Activated B cell treated with CpG ODN at 0.5 μM for 24 hours (primary cell): ENCODE results near the gene GSAP. TPM values are rescaled to one million over a fixed set of nuclear protein-coding genes. Genes with fewer than 3 reads are reported as not detected.

Experiments
- ATAC-seq: fragments of 200-7000 bp; cut with Tn5 transposase; one replicate; pipeline ENCODE4 v1.10.0; 2021; ENCODE audit warnings: low read depth, mild to moderate bottlenecking, moderate library complexity
- CTCF ChIA-PET: fragments of 350-600 bp; sonication (Branson Sonifier 250); formaldehyde crosslinking; loops from one replicate; lab custom pipeline; 2021; ENCODE audit warnings: antibody characterized with exemption; lab: Charles Lee
- POLR2A ChIA-PET: fragments of 350-600 bp; sonication (Branson Sonifier 250); formaldehyde crosslinking; loops from one replicate; lab custom pipeline; 2021; ENCODE audit warnings: antibody characterized with exemption; lab: Charles Lee
- DNase-seq: peaks from one replicate; pipeline ENCODE4 v3.0.0; 2022
- H3K27ac Mint-ChIP-seq: one replicate; pipeline ENCODE4 v1.8.0; 2020; ENCODE audit warnings: mixed read lengths
- H3K27me3 Mint-ChIP-seq: one replicate; pipeline ENCODE4 v1.8.0; 2021; ENCODE audit warnings: mixed read lengths
- H3K36me3 Mint-ChIP-seq: one replicate; pipeline ENCODE4 v1.8.0; 2021; ENCODE audit warnings: low read depth, mixed read lengths
- H3K4me1 Mint-ChIP-seq: one replicate; pipeline ENCODE4 v1.8.0; 2021; ENCODE audit warnings: mixed read lengths
- H3K4me3 Mint-ChIP-seq: one replicate; pipeline ENCODE4 v1.8.0; 2020; ENCODE audit warnings: mild to moderate bottlenecking, mixed read lengths
- H3K9me3 Mint-ChIP-seq: one replicate; pipeline ENCODE4 v1.8.0; 2020; ENCODE audit warnings: mixed read lengths
- intact Hi-C: fragments of 100-400 bp; cut with micrococcal nuclease; formaldehyde crosslinking; loops from one replicate; pipeline ENCODE4 v1.15.1; 2024
- total RNA-seq: library from RNA; stranded (reverse); gene quantifications from 2 replicates; pipeline ENCODE4 v1.2.3, GENCODE V29; 2022
- TF ChIP-seq, protein P1 (sequence below): fragments of 200-600 bp; IDR thresholded peaks from one replicate; pipeline ENCODE4 v1.8.0; 2022; ENCODE audit warnings: antibody characterized with exemption, mild to moderate bottlenecking

The GSAP gene
- total RNA-seq, 1 donor from 2014 or later, result 91.2 TPM

DNA sequence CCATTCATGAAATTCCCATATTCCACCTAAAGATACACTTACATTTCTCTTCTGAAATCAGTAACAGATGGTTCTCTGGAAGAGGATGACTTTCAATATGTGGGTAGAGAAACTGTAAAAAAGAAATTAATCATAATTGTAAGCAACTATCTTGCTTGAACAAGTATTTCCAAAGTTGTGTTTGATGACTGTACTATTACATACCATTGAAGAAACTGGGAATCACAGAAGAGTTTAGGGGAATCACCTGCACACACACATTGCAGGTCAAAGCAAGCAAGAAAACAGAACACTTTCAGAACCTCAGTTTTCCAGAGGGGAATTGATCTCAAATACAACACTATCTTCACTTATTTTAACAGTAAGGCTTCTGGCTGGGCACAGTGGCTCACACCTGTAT is 33.6 kb downstream of the GSAP start:
- no peak for DNase-seq
- TF ChIP-seq, protein P1, sequence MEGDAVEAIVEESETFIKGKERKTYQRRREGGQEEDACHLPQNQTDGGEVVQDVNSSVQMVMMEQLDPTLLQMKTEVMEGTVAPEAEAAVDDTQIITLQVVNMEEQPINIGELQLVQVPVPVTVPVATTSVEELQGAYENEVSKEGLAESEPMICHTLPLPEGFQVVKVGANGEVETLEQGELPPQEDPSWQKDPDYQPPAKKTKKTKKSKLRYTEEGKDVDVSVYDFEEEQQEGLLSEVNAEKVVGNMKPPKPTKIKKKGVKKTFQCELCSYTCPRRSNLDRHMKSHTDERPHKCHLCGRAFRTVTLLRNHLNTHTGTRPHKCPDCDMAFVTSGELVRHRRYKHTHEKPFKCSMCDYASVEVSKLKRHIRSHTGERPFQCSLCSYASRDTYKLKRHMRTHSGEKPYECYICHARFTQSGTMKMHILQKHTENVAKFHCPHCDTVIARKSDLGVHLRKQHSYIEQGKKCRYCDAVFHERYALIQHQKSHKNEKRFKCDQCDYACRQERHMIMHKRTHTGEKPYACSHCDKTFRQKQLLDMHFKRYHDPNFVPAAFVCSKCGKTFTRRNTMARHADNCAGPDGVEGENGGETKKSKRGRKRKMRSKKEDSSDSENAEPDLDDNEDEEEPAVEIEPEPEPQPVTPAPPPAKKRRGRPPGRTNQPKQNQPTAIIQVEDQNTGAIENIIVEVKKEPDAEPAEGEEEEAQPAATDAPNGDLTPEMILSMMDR, result no peak
- POLR2A ChIA-PET, result no interaction called here
- Mint-ChIP-seq H3K9me3 (no peaks in the 10 kb centered on the region), H3K4me3 (no peak overlapping the region), H3K36me3 (peaks cover 87% of the 10 kb centered on the region), H3K27ac (peak overlapping the region; percentile 9), H3K27me3 (no peaks in the 10 kb centered on the region), H3K4me1 (peaks cover 7% of the 10 kb centered on the region)
- ATAC-seq, result no peak
- intact Hi-C loops, result loop anchor here (5.0 kb wide), 1 partner anchor 35 kb away; the partner anchor contains the start of gene GSAP
- CTCF ChIA-PET, result no interaction called here

DNA sequence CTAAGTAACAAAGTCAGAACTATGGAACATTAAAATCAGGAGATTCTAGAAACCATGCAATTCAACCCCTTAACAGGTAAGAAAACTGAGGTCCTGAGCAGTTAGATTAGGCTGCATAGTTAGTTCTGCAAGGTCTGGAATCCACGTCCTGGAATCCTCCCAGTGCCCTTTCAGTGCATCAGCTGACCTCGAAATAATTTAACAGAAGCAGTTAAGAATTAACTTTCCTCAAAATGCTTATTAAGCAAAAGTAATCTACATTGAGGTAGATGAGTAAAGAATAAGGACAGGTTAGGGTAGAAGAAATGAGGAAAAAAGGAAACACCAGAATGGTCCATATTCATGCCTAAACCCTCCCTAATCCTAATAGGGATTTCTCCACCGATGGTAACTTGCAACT is 37.6 kb downstream of the GSAP start:
- intact Hi-C loops, result no loop called here
- H3K36me3 Mint-ChIP-seq, result peaks cover 88% of the 10 kb centered on the region
- no peak overlapping the region for H3K4me3 Mint-ChIP-seq
- H3K27me3 Mint-ChIP-seq, result no peaks in the 10 kb centered on the region
- ChIA-PET POLR2A (no interaction called here), CTCF (no interaction called here)
- DNase-seq (no peak), ATAC-seq (no peak)
- no peaks in the 10 kb centered on the region for H3K9me3 Mint-ChIP-seq
- TF ChIP-seq, protein P1, result no peak
- no peak overlapping the region for H3K27ac Mint-ChIP-seq
- H3K4me1 Mint-ChIP-seq, result no peaks in the 10 kb centered on the region

DNA sequence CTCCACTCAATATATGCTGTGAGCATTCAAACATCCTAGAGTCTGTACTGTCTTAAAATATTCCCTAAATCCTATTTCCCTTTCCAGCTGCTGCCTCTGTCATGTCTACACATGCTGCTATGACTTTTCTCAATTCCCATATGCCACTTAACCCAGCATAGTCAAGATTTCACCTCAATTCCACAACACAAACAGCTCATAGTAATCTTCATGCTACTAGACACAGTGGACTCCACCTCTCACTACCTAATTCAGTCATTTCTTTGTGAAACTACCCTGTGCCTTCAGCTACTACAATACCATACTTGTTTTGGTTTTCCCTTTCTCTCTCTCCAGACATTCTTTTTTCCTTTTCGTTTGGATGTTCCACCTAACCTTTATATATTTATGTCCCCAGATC is 45.5 kb downstream of the GSAP start:
- DNase-seq (no peak), ATAC-seq (no peak)
- TF ChIP-seq, protein P1, result no peak
- ChIA-PET POLR2A (no interaction called here), CTCF (no interaction called here)
- Mint-ChIP-seq H3K27ac (peak overlapping the region; percentile 19), H3K27me3 (no peaks in the 10 kb centered on the region), H3K4me3 (no peak overlapping the region), H3K4me1 (no peaks in the 10 kb centered on the region), H3K9me3 (no peaks in the 10 kb centered on the region), H3K36me3 (peaks cover 70% of the 10 kb centered on the region)
- intact Hi-C loops, result no loop called here

DNA sequence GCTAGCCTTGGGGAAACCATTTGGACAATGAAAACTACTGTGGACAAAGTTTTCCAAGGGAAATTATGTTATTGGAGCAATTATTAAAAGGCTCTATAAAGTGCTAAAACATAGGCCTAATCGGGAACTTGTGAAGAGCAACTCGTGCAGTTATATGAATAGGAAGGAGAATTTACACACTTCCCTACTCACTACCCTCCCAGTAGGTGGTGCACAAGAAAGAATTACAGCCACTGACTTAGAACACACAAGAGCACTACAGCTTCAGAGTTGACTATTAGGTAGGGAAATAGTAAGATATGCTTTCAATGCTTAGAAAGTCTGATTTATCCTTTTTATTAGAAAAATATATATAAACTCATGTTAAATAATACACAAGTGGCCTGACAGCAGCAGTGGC is 47.2 kb downstream of the GSAP start:
- CTCF ChIA-PET, result interaction anchor here (1.2 kb wide), 1 partner anchor 281 kb away, joined by 3 read pairs; no protein-coding TSS in a partner anchor
- POLR2A ChIA-PET, result interaction anchor here (1.2 to 1.9 kb wide), 2 partner anchors 31 to 47 kb away, joined by 3 to 11 read pairs; partner anchors contain the start of gene GSAP
- H3K27ac Mint-ChIP-seq, result no peak overlapping the region
- H3K4me3 Mint-ChIP-seq, result no peak overlapping the region
- H3K4me1 Mint-ChIP-seq, result peaks cover 2% of the 10 kb centered on the region
- no peaks in the 10 kb centered on the region for H3K9me3 Mint-ChIP-seq
- no peak for DNase-seq
- TF ChIP-seq, protein P1, result no peak
- intact Hi-C loops, result loop anchor here (10.0 kb wide), 1 partner anchor 386 kb away; no protein-coding TSS in a partner anchor
- no peak for ATAC-seq
- no peaks in the 10 kb centered on the region for H3K27me3 Mint-ChIP-seq
- H3K36me3 Mint-ChIP-seq, result peaks cover 58% of the 10 kb centered on the region

DNA sequence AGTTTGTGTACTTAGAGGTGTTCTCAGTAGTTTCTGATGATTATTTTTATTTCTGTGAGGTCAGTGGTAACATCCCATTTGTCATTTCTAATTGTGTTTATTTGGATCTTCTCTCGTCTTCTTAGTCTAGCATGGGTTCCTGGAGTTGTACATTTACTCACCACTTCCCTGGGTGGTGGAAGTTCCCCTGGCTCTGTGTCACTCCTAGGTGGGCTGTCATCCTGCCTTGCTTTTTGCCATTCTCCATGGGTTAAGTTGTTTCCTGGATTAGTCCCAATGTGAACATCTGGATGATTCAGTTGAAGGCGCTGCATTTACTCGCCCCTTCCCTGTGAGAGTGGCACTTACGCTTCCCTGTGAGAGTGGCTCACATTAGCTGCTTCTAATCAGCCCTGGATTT is 48.2 kb downstream of the GSAP start:
- Mint-ChIP-seq H3K4me1 (peaks cover 2% of the 10 kb centered on the region), H3K27me3 (no peaks in the 10 kb centered on the region), H3K27ac (no peak overlapping the region), H3K9me3 (no peaks in the 10 kb centered on the region), H3K4me3 (no peak overlapping the region), H3K36me3 (peaks cover 53% of the 10 kb centered on the region)
- DNase-seq, result no peak
- no peak for ATAC-seq
- ChIA-PET POLR2A (interaction anchor here (1.2 kb wide), 1 partner anchor 32 kb away, joined by 3 read pairs; no protein-coding TSS in a partner anchor), CTCF (interaction anchor here (1.0 kb wide), 1 partner anchor 49 kb away, joined by 3 read pairs; no protein-coding TSS in a partner anchor)
- intact Hi-C loops, result loop anchor here (10.0 kb wide), 1 partner anchor 387 kb away; no protein-coding TSS in a partner anchor
- TF ChIP-seq, protein P1, result no peak
